GM19193 (cell line): Measurements from ENCODE around the gene C11orf16.

ENCODE experiments used
- POLR2A ChIP-seq: IDR thresholded peaks from 4 replicates; pipeline ENCODE4 v1.6.1; 2011; ENCODE audit not compliant: insufficient read depth, insufficient read length; ENCODE audit errors: extremely low read depth

Gene C11orf16

DNA sequence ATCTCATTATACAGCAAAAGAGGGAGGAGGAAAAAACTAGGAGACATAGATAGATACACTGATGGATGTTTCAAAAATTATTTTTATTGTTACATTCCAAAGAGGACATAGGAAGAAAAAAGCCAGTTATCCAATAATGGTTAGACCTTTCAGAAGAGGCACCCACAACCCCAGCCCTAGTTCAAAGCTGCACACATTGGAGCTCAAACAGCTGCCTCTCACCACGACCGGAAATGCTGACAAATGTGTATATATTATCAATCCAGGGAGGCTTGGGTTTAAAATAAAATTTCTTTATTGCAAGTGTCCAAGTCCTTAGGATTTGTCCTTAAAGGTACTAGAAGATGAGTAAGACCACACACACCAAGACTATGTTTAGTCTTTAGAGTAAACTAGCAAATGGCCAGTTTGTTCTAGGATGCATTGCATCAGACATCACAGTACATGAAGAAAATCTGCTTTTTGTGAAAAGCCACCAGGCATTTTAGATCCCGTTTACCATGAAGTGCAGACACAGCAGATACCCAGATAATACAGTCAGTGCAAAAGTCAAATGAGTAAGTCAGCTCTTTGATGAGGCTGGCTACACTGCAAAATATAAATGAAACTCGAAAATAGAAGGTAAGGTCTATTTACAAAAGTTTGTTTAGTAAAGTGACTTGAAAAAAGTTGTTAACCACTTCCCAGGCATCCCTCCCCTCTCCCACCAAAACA is 14.6 kb upstream of the C11orf16 start:
- TF ChIP-seq POLR2A = no peak

DNA sequence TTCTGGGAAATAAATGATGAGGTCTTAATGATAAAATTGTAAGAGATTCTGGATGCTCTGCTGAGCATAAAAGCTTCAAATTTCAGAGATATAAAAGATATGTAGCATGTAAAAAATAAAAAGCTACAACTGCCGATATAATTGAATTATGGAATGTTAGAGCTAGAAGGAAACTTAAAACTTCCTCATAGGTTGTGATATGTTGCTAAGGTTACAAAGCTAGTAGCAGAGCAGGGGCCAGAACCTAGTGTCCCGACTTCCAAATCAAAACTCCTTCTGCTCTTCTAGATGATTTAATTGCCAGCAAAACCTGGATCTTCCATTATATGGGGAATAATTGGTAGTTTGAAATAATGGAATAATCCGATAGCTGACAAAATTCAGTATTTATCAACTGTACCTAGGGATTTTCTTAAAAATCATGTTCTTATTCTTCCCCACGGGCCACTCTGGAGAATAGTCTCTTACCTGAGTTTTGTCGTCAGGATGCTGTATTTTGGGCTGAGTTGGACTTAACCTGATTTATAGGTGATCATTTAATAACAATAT is 9.8 kb upstream of the C11orf16 start, which contains the start of gene ASCL3:
Gene ASCL3, minus strand, starts transcription at position 499 of the 549 bp plus-strand sequence. CDS start 4,855 bp downstream, outside the sequence.
- no peak for TF ChIP-seq POLR2A

DNA sequence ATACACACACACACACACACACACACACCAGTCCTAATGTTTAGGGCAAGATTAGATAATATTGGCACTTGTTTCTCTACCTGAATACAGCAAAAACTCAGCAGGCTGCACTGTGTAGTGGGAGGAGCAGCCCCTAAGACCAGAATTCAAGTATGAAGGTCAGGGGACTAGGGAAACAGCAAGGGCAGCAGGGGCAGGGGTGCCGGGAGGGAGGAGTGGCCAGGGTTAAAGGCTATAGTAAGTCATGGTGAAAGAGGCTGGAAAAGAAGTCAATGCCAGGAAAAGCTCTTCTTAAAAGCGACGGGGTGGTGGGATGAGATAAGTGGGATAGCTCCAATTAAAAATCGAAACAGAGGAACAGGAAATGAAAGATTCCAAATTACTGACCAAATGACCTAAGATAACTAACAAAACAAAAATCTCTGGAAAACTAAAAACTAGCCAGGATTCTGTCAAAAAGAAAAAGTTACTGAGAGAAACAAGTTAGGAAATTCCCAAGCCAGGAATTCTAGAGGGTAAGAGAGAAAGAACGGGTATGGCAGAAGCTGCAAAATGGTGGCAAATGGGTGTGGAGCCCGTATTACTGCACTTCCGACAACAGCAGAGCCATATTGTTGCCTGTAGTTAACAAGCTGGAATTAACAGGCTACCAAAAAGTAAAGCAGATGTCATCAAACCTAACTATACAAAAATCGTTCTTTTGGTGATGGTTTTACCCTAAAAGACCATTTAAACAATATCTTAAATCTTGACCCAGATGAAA is 8.8 kb upstream of the C11orf16 start:
- no peak for TF ChIP-seq POLR2A

DNA sequence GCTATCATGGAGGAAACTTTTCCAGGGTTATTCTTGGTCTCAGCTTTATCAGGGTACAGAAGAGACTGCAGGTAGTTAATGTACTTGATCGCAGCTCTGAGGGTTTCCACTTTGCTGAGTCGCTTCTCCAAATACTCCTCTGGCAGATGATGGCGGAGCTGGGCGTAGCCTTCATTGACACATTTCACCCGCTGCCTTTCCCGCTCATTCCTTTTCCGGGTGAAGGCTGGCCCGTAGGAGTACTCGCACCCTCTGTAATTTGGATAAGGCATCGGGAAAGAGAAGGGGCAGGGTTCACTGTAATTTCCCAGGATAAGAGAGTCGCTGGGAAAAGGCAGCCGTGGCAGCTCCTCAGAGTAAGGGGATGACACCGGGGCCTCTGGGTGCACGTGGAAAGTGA is 4.9 kb upstream of the C11orf16 start:
- TF ChIP-seq POLR2A = no peak

DNA sequence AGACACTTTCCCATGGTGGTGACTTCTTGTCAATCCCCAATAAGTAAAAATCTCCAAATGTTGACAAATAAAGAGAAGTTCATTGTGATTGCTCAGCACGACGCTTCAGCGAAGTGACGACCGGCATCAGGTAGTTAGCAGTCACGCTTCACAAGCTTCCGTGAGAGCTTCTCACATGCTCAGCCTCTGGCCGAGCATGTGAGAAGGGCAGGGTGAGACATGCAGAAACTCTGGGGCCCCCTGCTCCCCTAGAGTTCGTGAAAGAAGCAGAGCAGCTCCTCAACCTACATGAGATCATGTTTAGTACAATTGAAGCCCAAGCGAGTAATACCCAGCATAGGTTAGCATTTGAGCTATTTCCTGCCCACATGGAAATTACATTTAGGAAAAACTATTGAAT is 4.4 kb upstream of the C11orf16 start:
- TF ChIP-seq POLR2A = no peak

DNA sequence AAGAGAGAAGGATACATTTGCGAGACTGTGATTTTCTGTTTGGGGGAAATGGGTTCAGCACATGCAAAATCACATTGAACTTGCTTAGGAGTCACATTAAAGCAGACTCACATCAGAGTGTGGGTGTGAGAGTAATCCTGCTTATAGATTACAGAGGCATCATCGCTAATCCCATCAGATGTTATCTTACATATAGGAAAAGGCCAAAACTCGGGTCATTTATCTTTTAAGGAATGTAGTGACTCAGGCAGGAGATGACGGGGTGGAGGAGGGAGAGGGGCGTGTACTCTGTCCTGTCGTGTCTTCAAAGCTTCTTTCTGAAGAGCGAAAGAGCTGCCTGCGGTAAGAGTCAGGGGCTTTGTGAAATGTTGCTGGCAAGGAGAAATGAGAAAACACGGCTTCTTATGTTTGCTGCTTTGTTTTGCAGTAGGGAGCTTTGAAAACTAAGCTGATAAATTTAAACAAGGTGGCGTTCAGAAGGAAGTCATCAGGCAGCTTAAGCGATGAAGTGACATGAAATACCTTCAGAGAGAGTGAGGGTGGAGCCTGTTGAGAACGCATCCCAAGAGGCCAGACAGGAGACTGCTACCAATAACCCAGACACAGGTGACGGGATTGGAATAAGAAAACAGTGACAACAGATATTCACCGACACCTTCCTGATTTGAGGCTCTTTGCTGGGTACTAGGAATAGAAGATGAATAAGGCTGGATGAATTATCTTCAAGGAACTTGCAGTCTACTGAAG is 2.2 kb upstream of the C11orf16 start:
- TF ChIP-seq POLR2A = no peak

DNA sequence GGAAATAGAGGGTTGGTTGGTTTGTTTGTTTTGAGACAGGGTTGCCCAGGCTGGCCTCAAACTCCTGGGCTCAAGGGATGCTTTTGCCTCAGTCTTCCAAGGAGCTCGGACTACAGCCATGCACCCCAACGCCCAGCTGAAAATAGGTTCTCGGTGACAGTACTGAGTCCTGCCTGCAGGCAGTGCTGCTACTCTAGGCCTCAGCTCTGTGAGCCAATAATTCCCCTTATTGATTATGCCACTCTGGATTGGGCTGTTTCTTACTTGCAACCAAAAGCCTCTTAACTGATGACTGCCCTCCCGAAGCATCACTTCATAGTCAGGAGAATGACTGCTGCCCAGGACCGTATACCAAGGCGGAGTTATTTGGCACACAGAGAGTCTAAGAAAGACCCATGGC is 1.2 kb upstream of the C11orf16 start:
- TF ChIP-seq POLR2A = no peak

DNA sequence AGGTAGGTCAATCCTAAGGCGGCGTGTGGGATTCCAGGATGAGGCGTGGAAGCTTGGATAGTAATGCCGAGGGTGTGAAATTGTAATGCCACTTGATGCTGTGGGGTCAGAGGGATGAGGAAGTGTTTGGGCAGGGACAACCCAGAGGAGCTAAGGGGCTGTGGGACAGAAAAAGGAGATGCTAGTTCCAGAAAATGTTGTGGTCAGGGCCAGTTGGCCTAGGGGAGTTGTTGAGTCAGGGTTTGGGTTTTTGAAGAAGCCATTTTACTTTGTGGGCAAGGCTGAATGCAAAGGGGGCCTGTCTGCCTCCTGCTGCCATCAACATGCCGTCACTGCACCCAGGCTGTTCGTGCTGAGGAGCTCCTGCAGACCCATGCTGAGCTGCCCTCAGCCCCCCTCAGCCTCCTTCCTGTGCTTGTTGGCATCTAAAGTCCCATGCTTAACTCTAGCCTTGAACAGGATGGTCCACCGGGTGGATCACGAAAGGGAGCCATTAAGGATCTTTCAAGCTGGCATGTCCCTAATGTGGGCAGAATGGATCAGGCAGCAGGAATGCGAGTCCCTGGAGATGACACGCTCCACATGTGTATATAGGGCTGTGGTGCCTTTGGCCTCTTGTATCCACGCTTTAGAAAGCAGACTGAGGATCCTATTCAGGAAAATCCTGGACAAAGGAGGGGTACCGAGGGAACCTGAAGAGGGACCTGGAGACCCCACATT is 2.1 kb downstream of the C11orf16 start:
- no peak for TF ChIP-seq POLR2A

DNA sequence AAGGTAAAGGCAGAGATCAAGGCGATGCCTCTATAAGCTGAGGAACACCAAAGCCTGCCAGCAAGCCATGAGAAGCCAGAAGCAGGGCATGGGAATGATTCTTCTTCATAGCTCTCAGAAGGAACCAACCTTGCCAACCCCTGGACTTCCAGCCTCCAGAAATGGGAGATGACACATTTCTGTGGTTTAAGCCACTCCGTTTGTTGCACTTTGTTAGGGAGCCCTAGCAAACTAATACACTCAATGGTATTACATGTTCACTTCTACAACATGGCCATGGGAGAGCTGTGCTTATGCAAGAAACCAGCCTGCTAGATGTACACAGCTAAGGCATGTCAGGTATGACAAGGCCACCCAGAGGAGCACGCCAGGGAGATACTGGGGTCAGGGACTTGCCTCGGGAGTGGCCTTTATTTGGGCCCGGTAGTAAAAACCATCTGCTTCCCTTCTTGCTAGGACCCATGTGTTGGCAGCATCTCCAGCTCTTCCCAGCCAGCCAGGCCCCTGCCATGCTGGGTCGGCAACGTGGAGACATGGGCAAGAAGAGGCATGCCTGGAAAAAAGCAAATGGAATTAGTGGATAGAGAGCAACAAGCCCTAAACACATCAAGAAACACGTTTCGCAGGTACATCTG is 3.6 kb downstream of the C11orf16 start:
- TF ChIP-seq POLR2A = no peak

DNA sequence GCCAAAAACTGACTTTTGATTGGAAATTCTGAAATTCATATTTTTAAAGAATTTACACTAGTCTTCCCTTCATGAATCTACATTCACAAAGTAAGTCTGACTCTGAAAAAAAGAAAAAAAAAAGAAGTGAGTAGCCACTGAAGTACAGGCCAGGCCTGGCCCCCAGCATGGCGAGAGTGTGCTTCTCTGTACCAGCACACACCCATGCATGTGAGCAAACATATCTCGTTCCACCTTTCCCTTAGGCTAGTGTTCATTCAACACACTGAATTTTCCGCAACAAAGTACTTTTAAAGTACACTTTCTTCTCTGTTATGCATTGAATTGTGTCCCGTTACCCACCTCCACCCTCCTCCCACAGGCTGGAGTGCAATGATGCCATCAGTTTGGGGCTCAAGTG is 4.5 kb downstream of the C11orf16 start:
- no peak for TF ChIP-seq POLR2A

DNA sequence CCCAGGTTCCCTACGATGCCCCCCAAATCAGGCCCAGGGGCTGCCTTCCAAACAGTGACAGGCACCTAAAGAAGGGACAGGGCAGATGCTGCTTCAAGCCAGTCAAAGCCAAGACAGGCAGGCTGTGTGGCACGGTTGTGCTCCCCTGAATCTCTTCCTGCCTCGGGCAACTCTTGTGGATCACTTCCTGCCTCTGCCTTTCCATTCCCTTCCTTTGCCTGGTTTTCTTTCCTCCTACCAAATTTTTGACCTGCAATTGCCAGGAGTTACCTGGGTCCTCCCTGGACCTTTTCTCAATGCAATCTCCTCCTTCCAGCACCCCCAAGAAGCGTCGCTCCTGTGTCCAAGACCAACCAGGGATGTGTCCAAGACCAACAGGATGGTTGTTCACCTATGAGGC is 5.5 kb downstream of the C11orf16 start:
- TF ChIP-seq POLR2A = no peak

DNA sequence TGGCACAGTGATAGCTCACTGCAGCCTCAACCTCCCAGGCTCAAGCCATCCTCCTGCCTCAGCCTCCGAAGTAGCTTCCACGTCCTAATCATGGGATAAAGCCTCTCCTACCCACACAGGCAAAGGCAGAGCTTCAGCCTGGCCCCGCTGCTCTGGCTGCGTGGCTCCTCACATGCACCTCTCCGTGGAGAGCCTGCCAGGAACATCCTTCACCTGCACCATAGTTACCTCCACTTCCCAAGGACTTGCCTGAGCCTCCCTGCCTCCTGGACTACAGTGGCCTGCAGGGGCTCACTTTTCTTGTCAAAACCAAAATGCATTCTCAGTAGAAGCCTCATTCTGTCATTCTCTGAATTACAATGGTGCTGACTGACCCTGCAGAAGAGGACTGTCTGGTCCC is 6.5 kb downstream of the C11orf16 start:
- TF ChIP-seq POLR2A = no peak

DNA sequence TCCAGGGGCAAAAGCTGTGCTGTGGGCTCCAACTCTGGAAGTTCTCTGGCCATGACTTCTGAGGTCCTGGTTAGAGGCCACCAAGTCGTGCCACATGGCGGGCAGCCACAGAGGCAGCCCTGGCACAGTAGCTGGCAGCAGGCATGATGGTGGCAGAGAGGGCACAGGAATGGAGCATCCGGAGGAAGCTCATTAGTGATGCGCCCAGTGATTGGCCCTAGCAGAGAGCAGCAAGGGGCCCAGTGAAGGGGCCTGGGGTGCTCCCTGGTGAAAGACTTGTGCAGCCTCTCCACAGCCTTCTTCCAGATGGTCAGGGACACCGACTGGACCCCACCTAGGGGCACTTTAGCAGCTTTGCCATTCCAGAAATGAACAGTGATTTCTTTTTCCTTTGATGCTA is 7.0 kb downstream of the C11orf16 start:
- no peak for TF ChIP-seq POLR2A

DNA sequence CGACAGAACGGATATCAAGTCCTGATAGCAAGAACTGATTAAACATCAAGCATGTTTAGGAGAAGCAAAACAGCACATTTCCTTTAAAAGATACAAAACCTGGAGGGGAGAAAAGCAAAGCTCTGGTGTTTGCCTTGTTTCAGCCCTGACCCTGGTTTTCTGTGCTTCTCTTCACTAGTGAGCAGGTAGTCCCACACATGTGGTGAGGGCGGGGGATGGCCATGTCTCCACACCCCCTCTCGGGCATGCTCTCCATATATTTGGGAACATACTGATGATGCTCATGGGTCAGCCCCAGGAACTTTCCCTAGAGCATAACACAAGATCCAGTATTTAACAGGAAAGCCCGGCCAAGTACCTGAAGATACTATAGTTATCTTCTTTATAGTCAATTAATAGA is 10.1 kb downstream of the C11orf16 start:
- TF ChIP-seq POLR2A = no peak
